ENCODE measurements around the gene MICU2. TPM values are rescaled to one million over a fixed set of nuclear protein-coding genes. Genes with fewer than 3 reads are reported as not detected.

MICU2 gene
- total and polyA plus RNA-seq, 2 donors (not counting 3 experiments of a cell fraction or from before 2014, with no cell fraction given): 24.0 to 36.7 TPM

DNA sequence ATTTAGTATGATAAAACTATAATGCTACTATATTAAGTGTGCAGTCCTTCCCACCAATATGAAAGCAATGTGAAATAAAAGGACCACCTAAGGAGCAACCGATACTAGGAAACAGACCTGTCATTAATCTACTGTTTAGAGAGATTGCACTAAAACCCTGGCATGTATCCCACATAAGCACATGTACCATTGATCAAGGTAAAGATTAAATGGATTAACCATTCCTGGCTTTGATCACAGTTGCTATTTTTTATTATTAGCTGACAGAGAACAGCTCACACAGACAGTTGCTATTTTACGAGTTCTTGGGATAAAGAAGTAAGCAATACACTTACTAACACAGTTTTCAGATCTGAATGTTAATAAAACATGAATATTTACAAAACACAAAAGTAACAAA lies 87.2 kb downstream of the MICU2 start:
- dilution Hi-C loops (cut with MboI; ENCODE audit: extremely low pct_ligation_motif_present, low sequenced_read_pairs): no loop called here
- Histone ChIP-seq H2AFZ (ENCODE audit: low read depth, low read length) (no peak overlapping the region), H3K79me2 (ENCODE audit: control insufficient read depth, insufficient read depth, low read length) (no peaks in the 10 kb centered on the region), H4K20me1 (replicated peaks; ENCODE audit: control insufficient read depth, extremely low read depth, insufficient read depth, low read length) (no peaks in the 10 kb centered on the region), H3K4me3 (replicated peaks in 1 of 3; ENCODE audit: insufficient read depth in 1 of 3, low read depth in 1 of 3, low read length in 3 of 3) (no peak overlapping the region), H3K27me3 (ENCODE audit: control insufficient read depth in 2 of 2, insufficient read depth in 2 of 2, low read length in 2 of 2) (no peaks in the 10 kb centered on the region), H3K4me1 (ENCODE audit: control insufficient read depth, extremely low read depth, insufficient read depth, low read length) (no peaks in the 10 kb centered on the region), H3K9me3 (replicated peaks; ENCODE audit: control insufficient read depth, insufficient read depth, low read length) (no peaks in the 10 kb centered on the region), H3K27ac (ENCODE audit: insufficient read depth, low read depth, low read length) (no peak overlapping the region), H3K36me3 (ENCODE audit: control insufficient read depth in 2 of 2, extremely low read depth in 1 of 2, insufficient read depth in 2 of 2, low read length in 2 of 2) (peaks cover 0 to 1% of the 10 kb centered on the region in 2 experiments), H3K9ac (replicated peaks; ENCODE audit: extremely low read depth, insufficient read depth, low read length) (no peak overlapping the region), H3K9me1 (replicated peaks; ENCODE audit: control insufficient read depth, extremely low read depth, insufficient read depth, low read length) (peaks cover 5% of the 10 kb centered on the region), H3K4me2 (ENCODE audit: insufficient read depth, low read length) (no peak overlapping the region)
- FAIRE-seq (no peak), DNase-seq (ENCODE audit: low read depth, low spot score) (no peak)
- POLR2A ChIA-PET: no interaction called here
- intact Hi-C loops (cut with micrococcal nuclease): no loop called here
- BruUV-seq (replicated peaks): no TSS peak
- no peak for TF ChIP-seq POLR2A (IDR thresholded peaks at IDR 0.05; ENCODE audit: low read depth, low read length)
- no peak for TF ChIP-seq FOS (IDR thresholded peaks at IDR 0.05; ENCODE audit: borderline replicate concordance, insufficient read depth, low read length)
- no peak for TF ChIP-seq MAX (IDR thresholded peaks at IDR 0.05; ENCODE audit: insufficient read depth, insufficient read length)
- no peak for TF ChIP-seq JUN (IDR thresholded peaks at IDR 0.05; ENCODE audit: borderline replicate concordance, insufficient read depth, insufficient read length, low read depth)
- no peak for TF ChIP-seq POLR2AphosphoS5 (IDR thresholded peaks at IDR 0.05; ENCODE audit: insufficient read depth, low read depth, low read length)
- TF ChIP-seq EZH2 (IDR thresholded peaks at IDR 0.05; ENCODE audit: borderline replicate concordance, low read depth, low read length, severe bottlenecking): no peak
- no peak for TF ChIP-seq GATA2 (IDR thresholded peaks at IDR 0.05; ENCODE audit: insufficient read depth, insufficient read length, low read depth, low read length)
- no peak for TF ChIP-seq MYC (IDR thresholded peaks at IDR 0.05; ENCODE audit: low read depth, low read length)
- no peak for TF ChIP-seq CTCF (IDR thresholded peaks at IDR 0.05; ENCODE audit: extremely low read depth in 1 of 2, insufficient read depth in 1 of 2, low read depth in 1 of 2, low read length in 2 of 2)
- CTCF ChIA-PET: no interaction called here

Data from endothelial cell of umbilical vein (primary cell).